Neural cell (in vitro differentiated cells): ENCODE results near the gene SLC12A3. TPM values are rescaled to one million over a fixed set of nuclear protein-coding genes. Genes with fewer than 3 reads are reported as not detected.

Experiments used
- H2AFZ ChIP-seq: fragments of 200-600, 300-800 bp; sonication (generic), shearing (Covaris generic); 2 replicates; pipeline ENCODE4 v1.6.0; 2014; ENCODE audit warnings: low read depth, mild to moderate bottlenecking, antibody characterized with exemption, low read length, moderate library complexity
- H3F3A ChIP-seq: fragments of 200-600 bp; shearing (Covaris generic); 2 replicates; pipeline ENCODE4 v1.6.1; 2016; ENCODE audit warnings: mild to moderate bottlenecking, moderate library complexity, mixed read lengths, antibody characterized with exemption, low read length; ENCODE audit not compliant: insufficient read depth, poor library complexity, severe bottlenecking
- H3K27ac ChIP-seq: fragments of 200-600, 300-800 bp; sonication (generic), shearing (Covaris generic); 2 replicates; pipeline ENCODE4 v1.5.1; 2014; ENCODE audit warnings: mild to moderate bottlenecking, low read length, moderate library complexity
- H3K27me3 ChIP-seq: fragments of 300-800, 200-600 bp; sonication (generic), shearing (Covaris generic); 2 replicates; pipeline ENCODE4 v1.6.0; 2014; ENCODE audit warnings: mild to moderate bottlenecking, low read depth, low read length, moderate library complexity; ENCODE audit not compliant: insufficient read depth
- H3K36me3 ChIP-seq: fragments of 300-800, 200-600 bp; sonication (generic), shearing (Covaris generic); 2 replicates; pipeline ENCODE4 v1.5.1; 2014; ENCODE audit warnings: mild to moderate bottlenecking, antibody characterized with exemption, low read length, moderate library complexity; ENCODE audit not compliant: insufficient read depth
- H3K4me2 ChIP-seq: fragments of 300-800, 200-600 bp; sonication (generic), shearing (Covaris generic); 2 replicates; pipeline ENCODE4 v1.6.0; 2014; ENCODE audit warnings: mild to moderate bottlenecking, low read length
- H3K4me3 ChIP-seq: fragments of 300-800, 200-600 bp; sonication (generic), shearing (Covaris generic); 2 replicates; pipeline ENCODE4 v1.5.1; 2014; ENCODE audit warnings: mild to moderate bottlenecking, low read length, moderate library complexity
- H3K79me2 ChIP-seq: fragments of 200-600 bp; shearing (Covaris generic); replicated peaks from 2 replicates; pipeline ENCODE4 v1.6.0; 2014; ENCODE audit warnings: mild to moderate bottlenecking, low read length, moderate library complexity; ENCODE audit not compliant: insufficient read depth
- H3K9ac ChIP-seq: fragments of 300-800, 200-600 bp; sonication (generic), shearing (Covaris generic); 2 replicates; pipeline ENCODE4 v1.6.1; 2016; ENCODE audit warnings: mild to moderate bottlenecking, low read length, mixed read lengths
- H3K9me2 ChIP-seq: fragments of 200-600 bp; shearing (Covaris generic); 2 replicates; pipeline ENCODE4 v1.6.1; 2016; ENCODE audit warnings: mild to moderate bottlenecking, low read length, mixed read lengths; ENCODE audit not compliant: insufficient read depth
- H3K9me3 ChIP-seq: fragments of 200-600, 300-800 bp; sonication (generic), shearing (Covaris generic); 2 replicates; pipeline ENCODE4 v1.6.1; 2016; ENCODE audit warnings: mild to moderate bottlenecking, mixed run types, low read length, moderate library complexity, mixed read lengths
- H4K20me1 ChIP-seq: fragments of 200-600 bp; shearing (Covaris generic); 2 replicates; pipeline ENCODE4 v1.6.1; 2016; ENCODE audit warnings: mild to moderate bottlenecking, mixed run types; ENCODE audit not compliant: insufficient read depth
- CTCF ChIP-seq: fragments of 450-650 bp; IDR thresholded peaks from 2 replicates; pipeline ENCODE4 v1.5.1; 2014; ENCODE audit warnings: antibody characterized with exemption, mild to moderate bottlenecking, moderate library complexity; ENCODE audit not compliant: poor library complexity, severe bottlenecking
- EP300 ChIP-seq: fragments of 450-650 bp; conservative IDR thresholded peaks from 2 replicates; pipeline ENCODE4 v1.6.1; 2014; ENCODE audit warnings: antibody characterized with exemption, mild to moderate bottlenecking, moderate library complexity; ENCODE audit not compliant: poor library complexity, severe bottlenecking
- EZH2 ChIP-seq: fragments of 200-600, 300-800 bp; shearing (Covaris generic), sonication (generic); IDR thresholded peaks from 2 replicates; pipeline ENCODE4 v1.6.1; 2014; ENCODE audit warnings: antibody characterized with exemption, low read length, borderline replicate concordance, mild to moderate bottlenecking; ENCODE audit not compliant: insufficient read depth, poor library complexity, severe bottlenecking
- MXI1 ChIP-seq: fragments of 450-650 bp; conservative IDR thresholded peaks from 2 replicates; pipeline ENCODE4 v1.6.1; 2014; ENCODE audit warnings: antibody characterized with exemption, mild to moderate bottlenecking; ENCODE audit not compliant: poor library complexity, severe bottlenecking
- POLR2AphosphoS5 ChIP-seq: IDR thresholded peaks from 2 replicates; pipeline ENCODE4 v1.6.1; 2012
- RAD21 ChIP-seq: fragments of 450-650 bp; conservative IDR thresholded peaks from 2 replicates; pipeline ENCODE4 v1.6.1; 2014; ENCODE audit warnings: antibody characterized with exemption, mild to moderate bottlenecking, moderate library complexity
- REST ChIP-seq: IDR thresholded peaks from 2 replicates; pipeline ENCODE4 v1.6.1; 2012; ENCODE audit warnings: borderline replicate concordance
- SMC3 ChIP-seq: fragments of 450-650 bp; conservative IDR thresholded peaks from 2 replicates; pipeline ENCODE4 v1.6.1; 2014; ENCODE audit warnings: antibody characterized with exemption, mild to moderate bottlenecking, moderate library complexity; ENCODE audit not compliant: poor library complexity
- TAF1 ChIP-seq: IDR thresholded peaks from 2 replicates; pipeline ENCODE4 v1.6.1; 2012; ENCODE audit warnings: low read depth
- polyA plus RNA-seq: library from polyadenylated mRNA; depleted of rRNA; stranded (reverse); fragments of >200 nt; gene quantifications from 2 replicates; pipeline ENCODE4 v1.2.3, GENCODE V29; 2014

The SLC12A3 gene
- polyA plus RNA-seq, 1 donor from 2014 or later, result 0.09 TPM

GRCh38 chr16:56915336-56916119 lies 50.5 kb downstream of the SLC12A3 start:
- Histone ChIP-seq H3K4me2 (no peak overlapping the region), H3K9me2 (no peaks in the 10 kb centered on the region), H3K27ac (no peak overlapping the region), H4K20me1 (no peaks in the 10 kb centered on the region), H3K9me3 (no peaks in the 10 kb centered on the region), H2AFZ (no peak overlapping the region), H3K79me2 (no peaks in the 10 kb centered on the region), H3K9ac (no peak overlapping the region), H3K27me3 (no peaks in the 10 kb centered on the region), H3K36me3 (no peaks in the 10 kb centered on the region), H3F3A (no peaks in the 10 kb centered on the region), H3K4me3 (no peak overlapping the region)
- TF ChIP-seq SMC3, result no peak
- TF ChIP-seq REST, result no peak
- no peak for TF ChIP-seq MXI1
- TF ChIP-seq CTCF, result no peak
- TF ChIP-seq EP300, result no peak
- no peak for TF ChIP-seq TAF1
- TF ChIP-seq RAD21, result no peak
- no peak for TF ChIP-seq POLR2AphosphoS5
- TF ChIP-seq EZH2, result no peak

GRCh38 chr16:56916571-56917403 lies 51.8 kb downstream of the SLC12A3 start:
- Histone ChIP-seq H3K36me3 (no peaks in the 10 kb centered on the region), H2AFZ (no peak overlapping the region), H3K4me2 (no peak overlapping the region), H3K9me2 (no peaks in the 10 kb centered on the region), H3K9me3 (no peaks in the 10 kb centered on the region), H3K9ac (no peak overlapping the region), H3K4me3 (no peak overlapping the region), H3K27ac (no peak overlapping the region), H4K20me1 (no peaks in the 10 kb centered on the region), H3K27me3 (no peaks in the 10 kb centered on the region), H3F3A (no peaks in the 10 kb centered on the region), H3K79me2 (no peaks in the 10 kb centered on the region)
- no peak for TF ChIP-seq TAF1
- TF ChIP-seq EZH2, result no peak
- TF ChIP-seq EP300, result no peak
- TF ChIP-seq SMC3, result no peak
- TF ChIP-seq CTCF, result no peak
- TF ChIP-seq POLR2AphosphoS5, result no peak
- no peak for TF ChIP-seq MXI1
- TF ChIP-seq RAD21, result no peak
- TF ChIP-seq REST, result no peak
